CD14-positive monocyte (primary cell): ENCODE measurements around the gene DIS3L2. TPM values are rescaled to one million over a fixed set of nuclear protein-coding genes. Genes with fewer than 3 reads are reported as not detected.

Source experiments
- DNase-seq, 3 donors: peaks; one replicate each; pipeline ENCODE4 v3.0.0-alpha.2; 2011 to 2022
- H2AFZ ChIP-seq: 2 replicates; pipeline ENCODE4 v1.6.0; 2012; ENCODE audit warnings: mild to moderate bottlenecking, low read depth, low read length, inconsistent platforms; ENCODE audit not compliant: insufficient read depth, poor library complexity, severe bottlenecking
- H3K27ac ChIP-seq, 2 donors: 1 replicate in 1 of 2; 2 replicates in 1 of 2; pipeline ENCODE4 v1.5.1; 2012 to 2013; ENCODE audit warnings: low read length in 2 of 2, control low read depth in 1 of 2, inconsistent platforms in 1 of 2, low read depth in 1 of 2, mild to moderate bottlenecking in 1 of 2
- H3K27me3 ChIP-seq, 2 donors: one replicate each; pipeline versions ENCODE4 v1.6.0 to v1.6.1; 2011 to 2013; ENCODE audit warnings: low read length in 2 of 2; ENCODE audit not compliant: control insufficient read depth in 2 of 2, insufficient read depth in 2 of 2
- H3K36me3 ChIP-seq, 2 donors: replicated peaks in 1 of 2; 1 replicate in 1 of 2; 2 replicates in 1 of 2; pipeline versions ENCODE4 v1.5.1 to v1.6.1; 2012 to 2013; ENCODE audit warnings: low read length in 2 of 2, control low read depth in 1 of 2, inconsistent platforms in 1 of 2, mild to moderate bottlenecking in 1 of 2; ENCODE audit not compliant: insufficient read depth in 2 of 2, control insufficient read depth in 1 of 2
- H3K4me1 ChIP-seq, 2 donors: 1 replicate in 1 of 2; 2 replicates in 1 of 2; pipeline versions ENCODE4 v1.5.1 to v1.6.1; 2012 to 2013; ENCODE audit warnings: low read length in 2 of 2, control low read depth in 1 of 2, inconsistent platforms in 1 of 2, mild to moderate bottlenecking in 1 of 2, moderate library complexity in 1 of 2; ENCODE audit not compliant: insufficient read depth in 2 of 2, control insufficient read depth in 1 of 2
- H3K4me2 ChIP-seq: replicated peaks from 2 replicates; pipeline ENCODE3; 2012; ENCODE audit warnings: low read length, moderate library complexity, mild to moderate bottlenecking; ENCODE audit not compliant: poor library complexity, severe bottlenecking; ENCODE audit errors: extremely low read depth
- H3K4me3 ChIP-seq, 3 experiments: fragments of 200-600 bp in 1 of 3; sonication (generic) in 1 of 3; replicated peaks in 1 of 3; 1 replicate in 2 of 3; 2 replicates in 1 of 3; pipeline ENCODE4 v1.5.1; 2011 to 2013; ENCODE audit warnings: low read length in 3 of 3, mild to moderate bottlenecking in 3 of 3, control low read depth in 2 of 3, low read depth in 2 of 3, inconsistent platforms in 1 of 3, moderate library complexity in 1 of 3
- H3K79me2 ChIP-seq: 2 replicates; pipeline ENCODE4 v1.6.0; 2012; ENCODE audit warnings: mild to moderate bottlenecking, control low read depth, inconsistent platforms, low read length, moderate library complexity; ENCODE audit not compliant: insufficient read depth
- H3K9ac ChIP-seq: 2 replicates; pipeline ENCODE4 v1.6.0; 2017; ENCODE audit warnings: low read length, mild to moderate bottlenecking; ENCODE audit not compliant: insufficient read depth, poor library complexity, severe bottlenecking
- H3K9me3 ChIP-seq, 2 donors: replicated peaks in 1 of 2; 1 replicate in 1 of 2; 2 replicates in 1 of 2; pipeline versions ENCODE4 v1.5.1 to v1.6.1; 2012 to 2013; ENCODE audit warnings: low read length in 2 of 2, control low read depth in 1 of 2; ENCODE audit not compliant: control insufficient read depth in 1 of 2, insufficient read depth in 1 of 2
- H4K20me1 ChIP-seq: 2 replicates; pipeline ENCODE4 v1.6.0; 2012; ENCODE audit warnings: mild to moderate bottlenecking, low read length, control low read depth, moderate library complexity; ENCODE audit not compliant: insufficient read depth
- H3K27ac Mint-ChIP-seq, 7 donors: one replicate each; pipeline ENCODE4 v1.8.0; 2020; ENCODE audit warnings: mild to moderate bottlenecking in 7 of 7, mixed read lengths in 7 of 7, moderate library complexity in 6 of 7, inconsistent platforms in 2 of 7
- H3K27me3 Mint-ChIP-seq, 3 donors: one replicate each; pipeline ENCODE4 v1.8.0; 2021 to 2022; ENCODE audit warnings: low read depth in 3 of 3, mild to moderate bottlenecking in 3 of 3, mixed read lengths in 3 of 3, moderate library complexity in 3 of 3, inconsistent platforms in 1 of 3
- H3K36me3 Mint-ChIP-seq, 2 donors: one replicate each; pipeline ENCODE4 v1.8.0; 2020; ENCODE audit warnings: mixed read lengths in 2 of 2, inconsistent platforms in 1 of 2, mild to moderate bottlenecking in 1 of 2
- H3K4me1 Mint-ChIP-seq: one replicate; pipeline ENCODE4 v1.8.0; 2020; ENCODE audit warnings: mild to moderate bottlenecking, mixed read lengths
- H3K4me3 Mint-ChIP-seq, 2 donors: one replicate each; pipeline ENCODE4 v1.8.0; 2020; ENCODE audit warnings: mild to moderate bottlenecking in 2 of 2, mixed read lengths in 2 of 2, moderate library complexity in 1 of 2
- H3K9me3 Mint-ChIP-seq, 7 donors: one replicate each; pipeline ENCODE4 v1.8.0; 2020 to 2022; ENCODE audit warnings: mixed read lengths in 7 of 7, mild to moderate bottlenecking in 6 of 7, moderate library complexity in 6 of 7, inconsistent platforms in 2 of 7
- CTCF ChIP-seq: fragments of 200-600 bp; IDR thresholded peaks from one replicate; pipeline ENCODE4 v1.8.0; 2022; ENCODE audit warnings: antibody characterized with exemption, mild to moderate bottlenecking
- WGBS: methylation state at CpG from one replicate; pipeline ENCODE4 v1.1.5; 2013; ENCODE audit warnings: missing lambda C conversion rate; ENCODE audit not compliant: insufficient coverage; 5-methylcytosine and 5-hydroxymethylcytosine counted together
- intact Hi-C, 2 donors: fragments of 100-400 bp; cut with micrococcal nuclease; formaldehyde crosslinking; loops; one replicate each; pipeline versions ENCODE4 v1.15.0 to v1.15.1; 2023
- polyA plus RNA-seq, 3 donors: library from polyadenylated mRNA; depleted of rRNA in 1 of 3; unstranded in 2 of 3; stranded (reverse) in 1 of 3; fragments of 300-500 nt in 2 of 3; fragments of >200 nt in 1 of 3; fragmentation: Illumina TruSeq in 2 of 3; gene quantifications; 1 replicate in 2 of 3; 2 replicates in 1 of 3; pipeline ENCODE4 v1.2.3, GENCODE V29; 2012 to 2021

The DIS3L2 gene
- polyA plus RNA-seq, 3 donors, result 6.0 to 21.7 (median 6.4) TPM

- no peaks in the 10 kb centered on the region for H3K4me1 Mint-ChIP-seq
- H3K27me3 Mint-ChIP-seq, result no peaks in the 10 kb centered on the region
- no peak overlapping the region for H2AFZ ChIP-seq
- H3K36me3 Mint-ChIP-seq, result peaks cover 12 to 27% of the 10 kb centered on the region in 2 donors
- H3K27ac Mint-ChIP-seq, result no peak overlapping the region
- no peaks in the 10 kb centered on the region for H3K79me2 ChIP-seq
- no peak overlapping the region for H3K9ac ChIP-seq
- no peak overlapping the region for H3K4me3 ChIP-seq
- no peaks in the 10 kb centered on the region for H3K9me3 ChIP-seq
- no peaks in the 10 kb centered on the region for H4K20me1 ChIP-seq
- DNase-seq, result no peak
- no peak overlapping the region for H3K27ac ChIP-seq
- no peaks in the 10 kb centered on the region for H3K9me3 Mint-ChIP-seq
- H3K4me1 ChIP-seq, result no peaks in the 10 kb centered on the region
- H3K36me3 ChIP-seq, result peaks cover 6 to 39% of the 10 kb centered on the region in 2 donors
- H3K4me2 ChIP-seq, result no peak overlapping the region
- 96% methylated on average over 4 of the region's 7 CpGs for WGBS
- H3K27me3 ChIP-seq, result no peaks in the 10 kb centered on the region
- no peak overlapping the region for H3K4me3 Mint-ChIP-seq
- intact Hi-C loops, result no loop called here
- TF ChIP-seq CTCF, result no peak
Observed at GRCh38 chr2:232269867-232270266, 308.4 kb downstream of the DIS3L2 start.

GRCh38 chr2:232273903-232274643, 312.6 kb downstream of the DIS3L2 start:
- Histone ChIP-seq H2AFZ (no peak overlapping the region), H3K4me3 (no peak overlapping the region), H3K27me3 (no peaks in the 10 kb centered on the region), H3K4me1 (no peaks in the 10 kb centered on the region), H4K20me1 (no peaks in the 10 kb centered on the region), H3K36me3 (peaks cover 7 to 16% of the 10 kb centered on the region in 2 donors), H3K9me3 (peaks cover 0 to 2% of the 10 kb centered on the region in 2 donors), H3K27ac (no peak overlapping the region), H3K4me2 (no peak overlapping the region), H3K9ac (no peak overlapping the region), H3K79me2 (no peaks in the 10 kb centered on the region)
- intact Hi-C loops, result no loop called here
- no peak for DNase-seq
- Mint-ChIP-seq H3K9me3 (peaks cover 0 to 3% (median 0%) of the 10 kb centered on the region in 7 donors), H3K27me3 (no peaks in the 10 kb centered on the region), H3K4me3 (no peak overlapping the region), H3K4me1 (no peaks in the 10 kb centered on the region), H3K27ac (peak overlapping the region in 1 of 7 donors; percentile 16), H3K36me3 (peaks cover 6 to 26% of the 10 kb centered on the region in 2 donors)
- 100% methylated on average over 5 of the region's 9 CpGs for WGBS
- TF ChIP-seq CTCF, result no peak
